DMS114 treated with DMSO at 0.1 percent for 48 hours (cell line): ENCODE data around the gene FOXN4.

Experiments used
- DNase-seq: peaks from one replicate; lab custom pipeline; 2025; ENCODE audit not compliant: unreplicated experiment; lab: John Stamatoyannopoulos, UW

The FOXN4 gene

DNA sequence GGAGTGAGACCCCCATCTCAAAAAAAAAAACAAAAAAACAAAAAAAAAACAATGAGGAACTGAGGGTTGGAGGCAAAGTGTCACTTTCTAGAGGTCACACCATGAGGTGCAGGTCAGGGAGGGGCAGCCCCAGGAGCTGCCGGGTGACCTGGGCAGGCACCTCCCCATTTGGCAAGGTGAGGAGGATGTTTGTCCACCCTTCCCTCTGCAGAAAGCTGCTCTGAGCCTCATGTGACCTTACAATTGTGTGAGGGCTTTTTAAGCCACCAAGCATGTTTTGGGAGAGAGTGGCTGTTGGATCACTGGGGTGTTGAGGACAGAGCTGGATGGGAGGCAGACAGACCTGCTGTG lies 49.6 kb downstream of the FOXN4 start:
- no peak for DNase-seq

DNA sequence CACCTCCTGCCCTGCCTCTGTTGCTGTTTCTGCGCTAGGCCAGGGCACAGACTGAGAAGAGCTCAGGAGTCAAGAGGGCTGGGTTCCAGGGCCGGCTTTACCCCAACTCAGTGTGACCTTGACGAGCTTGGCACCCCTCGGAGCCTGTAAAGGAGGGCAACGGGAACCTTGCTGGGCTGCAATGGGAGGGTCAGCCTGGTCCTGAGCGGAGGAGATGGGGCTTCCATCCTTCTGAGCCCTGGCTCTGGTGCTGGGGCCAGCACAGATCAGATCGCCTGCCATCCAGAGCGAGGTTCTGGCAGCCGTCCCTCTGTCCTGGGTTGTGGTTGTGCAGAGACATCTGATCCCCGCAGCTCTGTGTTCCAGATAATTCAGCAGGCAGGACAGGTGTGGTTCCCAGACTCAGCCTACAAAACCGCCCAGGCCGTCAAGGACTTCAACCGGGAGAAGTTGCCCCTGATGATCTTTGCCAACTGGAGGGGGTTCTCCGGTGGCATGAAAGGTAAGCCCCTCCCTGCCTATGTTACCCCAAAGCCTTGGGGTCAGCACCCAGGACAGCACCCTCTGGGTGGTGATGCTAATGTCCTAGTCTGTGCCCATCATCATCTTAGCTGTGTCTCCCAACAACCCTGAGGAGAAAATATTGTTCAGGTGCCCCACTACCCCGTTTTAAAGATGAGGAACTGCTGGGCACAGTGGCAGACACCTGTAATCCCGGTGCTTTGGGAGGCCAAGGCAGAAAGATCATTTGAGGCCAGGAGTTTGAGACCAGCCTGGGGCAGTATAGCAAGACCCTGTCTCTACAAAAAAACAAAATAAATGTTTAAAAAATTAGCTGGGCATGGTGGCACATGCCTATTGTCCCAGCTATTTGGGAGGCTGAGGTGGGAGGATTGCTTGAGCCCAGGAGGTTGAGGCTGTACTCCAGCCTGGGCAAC lies 50.2 kb downstream of the FOXN4 start:
- DNase-seq, result no peak

DNA sequence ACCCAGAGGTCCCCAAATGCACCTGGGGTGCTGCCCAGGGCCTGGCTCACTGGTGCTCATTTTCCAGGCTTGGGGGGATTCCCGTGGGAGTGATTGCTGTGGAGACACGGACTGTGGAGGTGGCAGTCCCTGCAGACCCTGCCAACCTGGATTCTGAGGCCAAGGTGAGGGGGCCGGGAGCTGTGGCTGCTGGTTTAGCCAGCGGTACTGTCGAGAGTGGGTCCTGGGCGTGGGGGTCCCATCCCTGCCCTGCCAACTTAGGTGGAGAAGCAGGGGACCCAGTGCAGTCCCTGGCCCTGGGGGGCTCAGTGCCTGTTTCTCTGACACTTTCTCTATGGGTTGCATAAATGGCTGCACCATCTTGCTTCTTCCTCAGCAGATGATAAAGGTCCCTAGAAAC lies 50.9 kb downstream of the FOXN4 start:
- no peak for DNase-seq

DNA sequence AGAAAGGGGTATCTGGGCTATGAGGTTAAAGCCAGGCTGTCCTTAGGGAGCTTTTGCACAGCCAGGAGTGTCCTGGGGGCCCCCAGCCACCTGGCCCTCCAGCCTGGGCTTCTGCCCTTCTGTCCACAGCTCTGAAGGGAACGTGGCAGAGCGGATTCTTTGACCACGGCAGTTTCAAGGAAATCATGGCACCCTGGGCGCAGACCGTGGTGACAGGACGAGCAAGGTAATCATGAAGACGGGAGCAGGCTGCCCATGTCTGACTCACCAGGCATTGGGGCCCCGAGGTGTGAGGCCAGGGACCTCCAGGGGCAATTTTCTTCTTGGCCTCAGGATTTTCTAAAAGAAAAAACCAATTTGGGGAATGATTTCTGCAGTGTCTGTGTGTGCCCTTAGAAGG lies 53.1 kb downstream of the FOXN4 start:
- DNase-seq, result no peak

DNA sequence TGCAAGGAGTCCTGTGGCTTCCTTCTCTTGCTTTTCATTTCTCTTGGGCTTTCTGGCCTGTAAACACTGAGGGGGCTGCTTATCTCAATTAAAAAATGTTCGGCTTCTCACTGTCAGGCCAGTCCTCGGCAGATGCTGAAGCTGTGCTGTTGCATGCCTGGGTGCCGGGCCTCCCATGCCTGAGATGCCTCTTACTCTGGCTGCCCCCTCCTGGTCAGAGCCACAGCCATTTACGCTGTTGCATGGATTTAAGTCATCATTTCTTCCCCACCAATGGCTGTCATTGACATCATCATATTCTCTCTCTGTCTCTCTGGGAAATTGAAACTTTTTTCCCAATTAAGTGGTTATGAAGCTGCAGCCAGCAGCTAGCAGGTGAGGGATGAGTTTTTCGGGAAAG lies 53.7 kb downstream of the FOXN4 start:
- DNase-seq, result no peak

DNA sequence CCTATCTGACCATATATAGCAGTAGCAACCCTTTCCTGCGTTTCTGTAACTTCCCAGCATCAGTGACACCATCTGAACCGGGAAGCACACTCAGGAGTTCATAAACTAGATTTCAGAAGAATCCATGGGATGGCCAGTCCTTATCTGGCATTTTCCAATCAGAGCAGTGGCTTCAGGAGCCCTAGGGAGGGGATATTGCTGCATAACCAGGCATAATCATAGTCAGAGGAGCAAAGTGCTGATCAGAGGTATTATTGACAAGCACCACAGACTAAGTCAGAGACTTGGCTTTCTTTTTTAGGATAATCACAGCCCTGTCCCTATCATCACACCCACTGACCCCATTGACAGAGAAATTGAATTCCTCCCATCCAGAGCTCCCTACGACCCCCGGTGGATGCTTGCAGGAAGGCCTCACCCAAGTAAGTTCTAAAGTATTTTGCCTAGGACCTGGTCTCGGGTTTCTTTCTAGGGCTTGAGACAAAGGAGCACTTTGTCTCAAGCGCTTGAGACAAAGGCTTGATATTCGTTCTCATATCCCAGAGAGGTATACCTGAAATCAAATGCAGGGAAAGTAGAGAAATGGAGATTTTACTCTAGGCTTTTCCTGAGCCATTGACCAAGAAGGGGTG lies 55.1 kb downstream of the FOXN4 start:
- no peak for DNase-seq

DNA sequence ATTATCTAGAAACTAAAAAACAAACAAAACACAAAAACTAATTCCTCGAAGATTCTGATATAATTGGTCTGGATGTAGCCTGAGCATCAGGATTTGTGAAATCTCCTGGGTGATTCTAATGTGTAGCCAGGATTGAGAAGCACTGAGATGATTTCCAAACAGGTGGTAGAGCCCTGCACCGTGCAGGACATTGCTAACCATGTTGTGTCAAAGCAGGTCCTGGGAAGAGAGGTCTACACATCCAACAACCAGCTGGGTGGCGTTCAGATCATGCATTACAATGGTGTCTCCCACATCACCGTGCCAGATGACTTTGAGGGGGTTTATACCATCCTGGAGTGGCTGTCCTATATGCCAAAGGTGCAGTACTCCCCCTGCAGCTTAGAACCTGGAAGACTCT lies 56.3 kb downstream of the FOXN4 start:
- no peak for DNase-seq

DNA sequence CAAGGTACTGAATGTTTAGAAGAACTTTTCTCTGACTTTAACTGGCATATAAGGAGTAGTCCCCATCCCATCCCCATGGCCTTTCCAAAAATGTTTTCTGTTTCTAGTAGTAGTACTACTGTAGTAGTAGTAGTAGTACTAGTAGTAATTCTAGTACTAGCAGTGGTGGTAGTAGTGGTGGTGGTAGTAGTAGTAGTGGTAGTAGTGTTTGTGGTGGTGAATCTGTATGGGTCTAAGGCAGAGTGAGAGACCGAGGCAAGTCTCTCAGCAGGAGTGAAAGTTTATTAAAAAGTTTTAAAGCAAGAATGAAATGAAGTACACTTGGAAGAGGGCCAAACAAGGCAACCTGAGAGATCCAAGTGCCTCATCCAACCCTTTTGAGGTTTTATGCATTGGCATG lies 58.6 kb downstream of the FOXN4 start:
- no peak for DNase-seq

DNA sequence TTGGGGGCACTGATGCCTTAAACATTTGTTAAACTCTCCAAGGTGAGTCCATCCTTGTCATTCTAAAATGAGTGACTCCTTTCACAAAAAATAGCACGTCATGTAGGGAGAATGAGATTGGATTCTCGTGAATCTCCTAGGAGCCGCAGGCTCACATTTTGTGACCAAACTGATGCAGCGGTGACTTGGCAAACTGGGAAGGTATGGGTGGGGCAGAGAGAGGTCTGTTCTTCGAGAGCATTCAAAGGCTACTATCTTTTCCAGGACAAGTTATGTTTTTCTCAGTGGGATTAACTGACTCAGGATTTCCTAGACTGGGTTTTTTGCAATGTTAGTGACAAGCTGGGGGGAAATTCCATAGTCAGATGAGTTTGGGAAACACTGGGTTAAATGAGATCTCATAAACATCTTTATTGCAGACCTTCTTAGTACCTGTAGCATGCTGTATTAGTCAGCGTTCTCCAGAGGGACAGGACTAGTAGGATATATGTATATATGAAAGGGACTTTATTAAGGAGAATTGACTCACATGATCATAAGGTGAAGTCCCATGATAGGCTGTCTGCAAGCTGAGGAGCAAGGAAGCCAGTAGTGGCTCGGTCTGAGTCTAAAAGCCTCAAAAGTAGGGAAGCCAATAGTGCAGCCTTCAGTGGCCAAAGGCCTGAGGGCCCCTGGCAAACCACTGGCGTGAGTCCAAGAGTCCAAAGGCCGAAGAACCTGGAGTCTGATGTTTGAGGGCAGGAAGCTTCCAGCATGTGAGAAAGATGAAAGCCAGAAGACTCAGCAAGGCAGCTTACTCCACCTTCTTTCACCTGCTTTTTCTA lies 61.0 kb downstream of the FOXN4 start:
- no peak for DNase-seq

DNA sequence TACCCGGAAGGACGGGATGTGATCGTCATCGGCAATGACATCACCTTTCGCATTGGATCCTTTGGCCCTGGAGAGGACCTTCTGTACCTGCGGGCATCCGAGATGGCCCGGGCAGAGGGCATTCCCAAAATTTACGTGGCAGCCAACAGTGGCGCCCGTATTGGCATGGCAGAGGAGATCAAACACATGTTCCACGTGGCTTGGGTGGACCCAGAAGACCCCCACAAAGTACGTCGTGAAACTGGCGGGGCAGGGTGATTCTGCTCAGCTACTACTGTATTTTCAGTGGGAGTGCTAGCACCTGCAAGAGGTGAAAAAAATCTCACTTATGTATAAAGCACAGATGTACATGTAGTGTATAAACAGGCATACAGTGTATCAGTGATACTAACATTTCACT lies 62.9 kb downstream of the FOXN4 start:
- DNase-seq, result no peak

DNA sequence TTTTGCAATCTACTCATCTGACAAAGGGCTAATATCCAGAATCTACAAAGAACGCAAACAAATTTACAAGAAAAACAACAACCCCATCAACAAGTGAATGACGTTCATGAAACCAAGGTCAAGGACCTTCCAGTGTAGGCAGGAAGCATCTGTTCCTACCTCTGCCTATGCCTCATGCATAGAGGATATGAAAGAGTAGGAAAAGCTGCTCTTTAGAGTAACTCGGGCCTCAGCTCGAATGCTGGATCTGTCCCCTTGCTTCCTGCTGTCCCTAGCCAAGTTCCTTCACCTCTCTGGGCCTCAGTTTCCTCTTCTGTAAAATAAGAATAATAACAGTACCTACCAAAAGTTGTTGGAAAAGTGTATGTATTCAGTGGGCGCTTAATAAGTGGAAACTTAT lies 65.0 kb downstream of the FOXN4 start:
- DNase-seq, result no peak

DNA sequence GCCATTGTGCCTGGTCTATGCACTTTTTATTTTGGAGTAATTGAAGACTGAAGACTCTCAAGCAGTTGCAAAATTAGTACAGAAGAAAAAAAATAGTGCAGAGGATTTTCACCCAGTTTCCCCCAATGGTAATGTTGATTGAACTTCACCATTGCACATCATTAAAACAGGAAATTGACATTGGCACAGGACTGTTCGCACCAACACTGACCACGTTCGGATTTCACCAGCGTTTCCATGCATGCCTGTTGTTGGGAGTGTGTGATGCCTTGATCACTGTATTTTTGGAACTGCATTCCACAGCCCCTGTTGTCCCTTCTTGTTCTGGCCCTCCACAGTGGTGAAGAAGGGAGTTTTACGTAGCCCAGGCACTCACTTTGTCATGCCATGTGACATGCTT lies 67.1 kb downstream of the FOXN4 start:
- no peak for DNase-seq

DNA sequence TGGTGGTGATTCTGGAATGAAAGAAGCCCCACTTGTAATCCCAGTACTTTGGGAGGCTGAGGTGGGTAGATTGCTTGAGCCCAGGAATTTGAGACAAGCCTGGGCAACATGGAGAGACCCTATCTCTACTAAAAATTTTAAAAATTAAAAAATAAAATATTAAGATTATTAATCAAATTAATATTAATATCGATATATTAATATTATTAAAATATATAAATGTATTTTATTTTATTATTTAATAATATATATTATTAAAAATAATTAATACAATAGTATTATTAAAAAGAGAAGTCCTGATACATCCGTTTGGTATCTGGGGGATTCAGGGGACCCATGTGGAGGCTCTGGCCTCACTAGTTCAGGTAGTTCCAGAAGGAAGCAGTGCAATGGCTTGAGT lies 68.7 kb downstream of the FOXN4 start:
- DNase-seq, result no peak

DNA sequence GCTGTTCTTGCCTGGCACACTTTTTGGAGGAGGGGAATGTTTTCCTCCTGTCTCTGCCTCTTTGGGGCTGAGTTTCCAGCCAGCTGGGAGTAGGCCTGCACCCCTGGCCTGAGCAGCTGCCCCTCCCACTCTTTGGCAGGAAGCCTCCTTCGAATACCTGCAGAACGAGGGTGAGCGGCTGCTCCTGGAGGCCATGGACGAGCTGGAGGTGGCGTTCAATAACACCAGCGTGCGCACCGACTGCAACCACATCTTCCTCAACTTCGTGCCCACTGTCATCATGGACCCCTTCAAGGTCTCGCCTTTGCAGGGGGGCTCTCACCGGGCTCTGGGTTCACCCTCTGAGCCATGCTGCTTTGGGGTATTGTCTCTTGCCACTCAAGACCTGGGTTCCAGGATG lies 69.4 kb downstream of the FOXN4 start:
- no peak for DNase-seq

DNA sequence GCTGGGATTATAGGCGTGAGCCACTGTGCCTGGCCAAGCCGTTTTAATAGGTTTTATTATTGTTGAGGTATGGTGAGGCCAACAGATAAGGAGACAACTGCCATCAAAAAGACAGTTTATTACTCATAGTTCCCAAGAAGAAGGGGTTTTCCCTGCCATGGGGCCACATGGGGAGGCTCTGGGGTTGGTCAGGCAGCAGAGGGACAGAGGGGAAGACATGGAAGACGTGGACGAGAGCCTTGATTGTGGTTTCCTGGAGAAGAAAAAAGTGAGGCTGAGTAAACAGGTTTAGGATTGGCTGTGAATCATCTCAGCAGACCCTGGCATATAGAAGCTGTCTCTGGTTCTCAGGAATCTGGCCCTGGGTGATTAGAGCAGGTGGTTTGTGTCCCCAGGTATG lies 69.9 kb downstream of the FOXN4 start:
- DNase-seq, result no peak

DNA sequence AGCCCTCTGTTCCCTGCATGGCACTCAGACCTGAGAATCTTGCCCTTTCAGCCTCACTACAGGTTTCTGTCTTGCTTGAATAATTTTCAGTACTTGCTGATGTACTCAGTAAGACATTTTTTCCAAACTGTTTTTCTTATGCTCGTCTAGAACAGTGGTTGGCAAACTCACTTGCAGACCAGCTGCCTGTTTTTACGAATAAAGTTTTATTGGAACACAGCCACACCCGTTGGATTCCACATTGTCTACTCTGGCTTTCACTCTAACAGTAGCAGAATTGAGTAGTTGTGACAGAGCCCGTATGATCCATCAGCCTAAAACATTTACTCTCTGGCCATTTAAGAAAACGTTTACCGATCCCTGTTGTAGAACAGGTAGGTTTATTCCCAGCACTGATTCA lies 72.8 kb downstream of the FOXN4 start:
- DNase-seq, result no peak

DNA sequence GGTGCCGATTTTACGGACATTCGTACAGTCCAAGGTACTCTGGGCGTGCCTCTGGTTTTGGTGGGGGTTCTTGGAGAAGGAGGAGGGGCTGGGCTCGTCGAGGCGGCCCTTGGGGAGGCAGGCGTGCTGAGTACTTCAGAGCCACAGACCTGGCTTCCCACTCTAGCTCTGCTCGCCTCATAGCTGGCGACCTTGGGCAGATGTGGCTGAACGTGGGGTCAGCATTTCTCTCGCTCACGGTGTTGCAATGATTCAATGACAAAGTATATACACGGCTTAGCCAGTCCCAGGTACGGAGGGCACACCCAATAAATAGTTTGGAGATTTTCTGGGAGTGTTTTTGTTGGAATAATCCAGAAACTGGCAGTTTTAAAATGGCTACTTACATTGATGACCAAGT lies 75.1 kb downstream of the FOXN4 start:
- DNase-seq, result no peak

DNA sequence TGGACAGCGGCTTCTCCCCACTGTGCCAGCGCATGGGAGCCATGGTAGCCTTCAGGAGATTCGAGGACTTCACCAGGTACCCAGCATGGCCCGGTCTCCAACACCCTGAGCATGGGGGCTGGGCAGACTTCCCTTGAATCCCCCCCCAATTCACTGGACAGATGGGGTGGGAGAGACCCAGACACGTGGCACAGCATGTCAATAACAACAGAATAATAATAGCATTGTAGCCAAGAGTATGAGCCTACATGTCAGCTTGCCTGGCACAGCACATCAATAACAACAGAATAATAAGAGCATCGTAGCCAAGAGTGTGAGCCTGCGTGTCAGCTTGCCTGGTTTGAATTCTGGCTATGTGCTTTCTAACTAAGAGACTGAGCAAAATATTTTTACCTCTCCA lies 76.4 kb downstream of the FOXN4 start:
- no peak for DNase-seq

DNA sequence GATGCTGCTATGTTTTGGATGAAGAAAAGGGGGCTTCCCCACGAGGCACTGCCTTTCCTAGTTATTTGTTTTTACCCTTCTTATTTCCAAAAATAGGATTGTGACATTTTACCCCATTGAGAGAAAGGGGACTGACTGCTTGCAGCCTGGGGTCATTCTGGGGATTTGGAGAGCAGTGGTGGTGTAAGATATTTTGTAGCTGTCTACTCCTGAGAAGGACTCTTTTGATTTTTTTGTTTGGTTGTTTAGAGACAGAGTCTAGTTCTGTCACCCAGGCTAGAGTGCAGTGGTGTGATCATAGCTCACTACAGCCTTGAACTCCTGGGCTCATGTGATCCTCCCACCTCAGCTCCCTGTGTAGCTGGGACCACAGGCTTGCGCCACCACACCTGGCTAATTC lies 78.9 kb downstream of the FOXN4 start:
- no peak for DNase-seq

DNA sequence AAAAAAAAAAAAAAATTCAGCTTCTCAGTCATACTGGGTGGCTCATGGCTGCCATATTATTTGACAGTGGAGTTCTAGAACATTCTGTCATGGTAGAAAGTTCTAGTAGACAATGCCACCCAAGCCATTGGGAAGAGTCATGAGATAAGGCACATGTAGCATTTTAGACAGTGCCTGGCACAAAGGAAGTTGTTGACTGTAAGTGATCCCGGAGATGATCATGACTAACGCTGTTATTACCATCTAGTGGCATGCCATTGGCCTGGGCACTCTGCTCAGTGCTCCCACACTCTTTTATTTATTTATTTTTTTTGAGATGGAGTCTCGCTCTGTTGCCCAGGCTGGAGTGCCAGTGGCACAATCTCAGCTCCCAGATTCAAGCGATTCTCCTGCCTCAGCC lies 80.4 kb downstream of the FOXN4 start:
- DNase-seq, result no peak
